CD4-positive, alpha-beta memory T cell (primary cell): ENCODE results near the gene ASPRV1. TPM values are rescaled to one million over a fixed set of nuclear protein-coding genes. Genes with fewer than 3 reads are reported as not detected.

Experiments used
- CTCF ChIA-PET: fragments of 350-600 bp; sonication (Branson Sonifier 250); formaldehyde crosslinking; loops from one replicate; lab custom pipeline; 2021; ENCODE audit warnings: inconsistent platforms; ENCODE audit not compliant: partially characterized antibody; lab: Charles Lee
- POLR2A ChIA-PET: fragments of 350-600 bp; sonication (Branson Sonifier 250); formaldehyde crosslinking; loops from one replicate; lab custom pipeline; 2021; ENCODE audit not compliant: partially characterized antibody; lab: Charles Lee
- DNase-seq, 5 donors: peaks; one replicate each; pipeline versions ENCODE4 v3.0.0 to v3.0.0-alpha.2; 2020 to 2022; ENCODE audit warnings: mixed read lengths in 1 of 5
- H3K27ac ChIP-seq: one replicate; pipeline ENCODE4 v1.7.0; 2013; ENCODE audit warnings: low read depth, low read length
- H3K27me3 ChIP-seq: 2 replicates; pipeline ENCODE4 v1.7.0; 2013; ENCODE audit warnings: mild to moderate bottlenecking, low read length, moderate library complexity; ENCODE audit not compliant: insufficient read depth
- H3K36me3 ChIP-seq: 2 replicates; pipeline ENCODE4 v1.7.0; 2013; ENCODE audit warnings: mild to moderate bottlenecking, low read length, moderate library complexity; ENCODE audit not compliant: insufficient read depth
- H3K4me1 ChIP-seq: 2 replicates; pipeline ENCODE4 v1.7.0; 2013; ENCODE audit warnings: mild to moderate bottlenecking, low read length, moderate library complexity; ENCODE audit not compliant: insufficient read depth
- H3K4me3 ChIP-seq, 2 donors: one replicate each; pipeline ENCODE4 v1.7.0; 2013; ENCODE audit warnings: low read length in 2 of 2, mild to moderate bottlenecking in 1 of 2
- H3K9me3 ChIP-seq, 2 donors: one replicate each; pipeline ENCODE4 v1.7.0; 2013; ENCODE audit warnings: low read length in 2 of 2, control low read depth in 1 of 2; ENCODE audit not compliant: control insufficient read depth in 1 of 2
- H3K27ac Mint-ChIP-seq, 7 donors: one replicate each; pipeline ENCODE4 v1.8.0; 2020 to 2021; ENCODE audit warnings: mixed read lengths in 7 of 7, mild to moderate bottlenecking in 6 of 7, inconsistent platforms in 3 of 7, moderate library complexity in 3 of 7
- H3K27me3 Mint-ChIP-seq, 2 donors: one replicate each; pipeline ENCODE4 v1.8.0; 2020 to 2021; ENCODE audit warnings: mixed read lengths in 2 of 2
- H3K36me3 Mint-ChIP-seq, 2 donors: one replicate each; pipeline ENCODE4 v1.8.0; 2020 to 2021; ENCODE audit warnings: mixed read lengths in 2 of 2, inconsistent platforms in 1 of 2, mild to moderate bottlenecking in 1 of 2
- H3K4me1 Mint-ChIP-seq, 4 donors: one replicate each; pipeline ENCODE4 v1.8.0; 2020 to 2021; ENCODE audit warnings: mixed read lengths in 4 of 4, mild to moderate bottlenecking in 1 of 4
- H3K4me3 Mint-ChIP-seq, 8 donors: one replicate each; pipeline ENCODE4 v1.8.0; 2020 to 2021; ENCODE audit warnings: mixed read lengths in 8 of 8, mild to moderate bottlenecking in 7 of 8, moderate library complexity in 6 of 8, inconsistent platforms in 3 of 8
- H3K9me3 Mint-ChIP-seq, 8 donors: one replicate each; pipeline ENCODE4 v1.8.0; 2020 to 2021; ENCODE audit warnings: mixed read lengths in 8 of 8, mild to moderate bottlenecking in 5 of 8, inconsistent platforms in 3 of 8, moderate library complexity in 1 of 8
- intact Hi-C: fragments of 100-400 bp; cut with micrococcal nuclease; formaldehyde crosslinking; loops from one replicate; pipeline ENCODE4 v1.15.1; 2023
- polyA plus RNA-seq, 2 donors: library from polyadenylated mRNA; unstranded; fragments of 300-500 nt; fragmentation: Illumina TruSeq; gene quantifications; one replicate each; pipeline ENCODE4 v1.2.3, GENCODE V29; 2021
- total RNA-seq, 2 experiments: library from RNA; stranded (reverse); gene quantifications; one replicate each; pipeline ENCODE4 v1.2.3, GENCODE V29; 2021

The ASPRV1 gene
- total and polyA plus RNA-seq, 4 experiments from 2014 or later = 1.1 to 2.3 (median 1.6) TPM

- Histone ChIP-seq H3K9me3 (no peaks in the 10 kb centered on the region), H3K4me1 (peaks cover 26% of the 10 kb centered on the region), H3K27me3 (no peaks in the 10 kb centered on the region), H3K36me3 (no peaks in the 10 kb centered on the region), H3K4me3 (peak overlapping the region in 1 of 2 donors; percentile 21), H3K27ac (peak overlapping the region; percentile 39)
- Mint-ChIP-seq H3K27me3 (no peaks in the 10 kb centered on the region), H3K36me3 (peaks cover 5 to 14% of the 10 kb centered on the region in 2 donors), H3K27ac (peak overlapping the region; percentile 87 to 96 (median 90)), H3K9me3 (no peaks in the 10 kb centered on the region), H3K4me1 (peaks cover 24 to 36% (median 31%) of the 10 kb centered on the region in 4 donors), H3K4me3 (peak overlapping the region in 7 of 8 donors; percentile 47 to 82 (median 64))
- DNase-seq = peak; percentile 50 to 79 (median 64)
- ChIA-PET CTCF (interaction anchor here (0.8 to 2.6 kb wide), 7 partner anchors 15 to 196 kb away, joined by 3 to 9 read pairs (median 5); no protein-coding TSS in a partner anchor), POLR2A (interaction anchor here (0.6 to 5.7 kb wide), 13 partner anchors 10 to 509 kb away, joined by 3 to 40 read pairs (median 10); partner anchors contain the start of genes C2orf42, MXD1, NFU1 and PCBP1)
- intact Hi-C loops = loop anchor here (10.0 kb wide), 1 partner anchor 198 kb away; no protein-coding TSS in a partner anchor
These were observed 14.8 kb downstream of the ASPRV1 start for GRCh38 chr2:69946351-69947324.

GRCh38 chr2:69945941-69946340 lies 15.5 kb downstream of the ASPRV1 start:
- Histone ChIP-seq H3K9me3 (no peaks in the 10 kb centered on the region), H3K36me3 (no peaks in the 10 kb centered on the region), H3K27me3 (no peaks in the 10 kb centered on the region), H3K4me3 (peak overlapping the region in 1 of 2 donors; percentile 21), H3K4me1 (peaks cover 26% of the 10 kb centered on the region), H3K27ac (peak overlapping the region; percentile 39)
- peaks cover 24 to 36% (median 31%) of the 10 kb centered on the region in 4 donors for H3K4me1 Mint-ChIP-seq
- peak overlapping the region; percentile 87 to 96 (median 90) for H3K27ac Mint-ChIP-seq
- POLR2A ChIA-PET = interaction anchor here (0.6 to 5.7 kb wide), 14 partner anchors 9 to 509 kb away, joined by 3 to 40 read pairs (median 10); partner anchors contain the start of genes C2orf42, MXD1, NFU1 and PCBP1
- CTCF ChIA-PET = interaction anchor here (0.8 to 2.6 kb wide), 5 partner anchors 32 to 197 kb away, joined by 4 to 9 read pairs (median 5); no protein-coding TSS in a partner anchor
- H3K4me3 Mint-ChIP-seq = peak overlapping the region in 6 of 8 donors; percentile 47 to 82 (median 68)
- no peaks in the 10 kb centered on the region for H3K9me3 Mint-ChIP-seq
- H3K27me3 Mint-ChIP-seq = no peaks in the 10 kb centered on the region
- no peak for DNase-seq
- intact Hi-C loops = loop anchor here (10.0 kb wide), 1 partner anchor 199 kb away; no protein-coding TSS in a partner anchor
- H3K36me3 Mint-ChIP-seq = peaks cover 5 to 18% of the 10 kb centered on the region in 2 donors

GRCh38 chr2:69945441-69945840 lies 16.0 kb downstream of the ASPRV1 start:
- H3K9me3 ChIP-seq = no peaks in the 10 kb centered on the region
- Mint-ChIP-seq H3K36me3 (peaks cover 9 to 23% of the 10 kb centered on the region in 2 donors), H3K4me3 (peak overlapping the region in 6 of 8 donors; percentile 46 to 82 (median 65)), H3K27me3 (no peaks in the 10 kb centered on the region), H3K9me3 (no peaks in the 10 kb centered on the region), H3K27ac (peak overlapping the region; percentile 81 to 96 (median 90)), H3K4me1 (peaks cover 24 to 36% (median 31%) of the 10 kb centered on the region in 4 donors)
- ChIA-PET POLR2A (interaction anchor here (0.8 to 5.7 kb wide), 10 partner anchors 12 to 245 kb away, joined by 3 to 40 read pairs (median 12); partner anchors contain the start of genes C2orf42, MXD1 and PCBP1), CTCF (interaction anchor here (1.8 to 2.6 kb wide), 3 partner anchors 124 to 198 kb away, joined by 6 to 9 read pairs (median 8); no protein-coding TSS in a partner anchor)
- no peak overlapping the region for H3K4me3 ChIP-seq
- peaks cover 26% of the 10 kb centered on the region for H3K4me1 ChIP-seq
- DNase-seq = no peak
- H3K27me3 ChIP-seq = no peaks in the 10 kb centered on the region
- intact Hi-C loops = loop anchor here (10.0 kb wide), 1 partner anchor 199 kb away; no protein-coding TSS in a partner anchor
- H3K36me3 ChIP-seq = no peaks in the 10 kb centered on the region
- peak overlapping the region; percentile 39 for H3K27ac ChIP-seq

GRCh38 chr2:69944756-69945155 lies 16.7 kb downstream of the ASPRV1 start:
- peaks cover 26% of the 10 kb centered on the region for H3K4me1 ChIP-seq
- POLR2A ChIA-PET = interaction anchor here (0.8 to 5.7 kb wide), 5 partner anchors 30 to 246 kb away, joined by 3 to 40 read pairs (median 12); partner anchors contain the start of genes C2orf42, MXD1 and PCBP1
- Mint-ChIP-seq H3K27me3 (no peaks in the 10 kb centered on the region), H3K27ac (peak overlapping the region in 5 of 7 donors; percentile 35 to 67 (median 50)), H3K36me3 (peaks cover 14 to 30% of the 10 kb centered on the region in 2 donors), H3K4me1 (peaks cover 24 to 36% (median 31%) of the 10 kb centered on the region in 4 donors), H3K9me3 (no peaks in the 10 kb centered on the region), H3K4me3 (no peak overlapping the region)
- no peaks in the 10 kb centered on the region for H3K27me3 ChIP-seq
- intact Hi-C loops = loop anchor here (10.0 kb wide), 1 partner anchor 200 kb away; no protein-coding TSS in a partner anchor
- H3K36me3 ChIP-seq = no peaks in the 10 kb centered on the region
- DNase-seq = no peak
- H3K4me3 ChIP-seq = no peak overlapping the region
- CTCF ChIA-PET = interaction anchor here (1.8 to 2.6 kb wide), 2 partner anchors 124 to 126 kb away, joined by 6 to 8 read pairs; no protein-coding TSS in a partner anchor
- H3K9me3 ChIP-seq = no peaks in the 10 kb centered on the region
- no peak overlapping the region for H3K27ac ChIP-seq

- no peak overlapping the region for H3K4me3 ChIP-seq
- Mint-ChIP-seq H3K36me3 (peaks cover 21 to 36% of the 10 kb centered on the region in 2 donors), H3K4me3 (no peak overlapping the region), H3K4me1 (peaks cover 24 to 34% (median 31%) of the 10 kb centered on the region in 4 donors), H3K9me3 (no peaks in the 10 kb centered on the region), H3K27ac (peak overlapping the region in 5 of 7 donors; percentile 8 to 71 (median 42)), H3K27me3 (no peaks in the 10 kb centered on the region)
- no peak overlapping the region for H3K27ac ChIP-seq
- no peaks in the 10 kb centered on the region for H3K9me3 ChIP-seq
- DNase-seq = no peak
- peaks cover 1% of the 10 kb centered on the region for H3K36me3 ChIP-seq
- CTCF ChIA-PET = interaction anchor here (1.8 kb wide), 1 partner anchor 127 kb away, joined by 6 read pairs; no protein-coding TSS in a partner anchor
- intact Hi-C loops = loop anchor here (10.0 kb wide), 1 partner anchor 201 kb away; no protein-coding TSS in a partner anchor
- POLR2A ChIA-PET = interaction anchor here (2.5 to 5.7 kb wide), 4 partner anchors 29 to 247 kb away, joined by 11 to 40 read pairs (median 22); partner anchors contain the start of genes C2orf42, MXD1 and PCBP1
- no peaks in the 10 kb centered on the region for H3K27me3 ChIP-seq
- H3K4me1 ChIP-seq = peaks cover 26% of the 10 kb centered on the region
These were observed 17.4 kb downstream of the ASPRV1 start for GRCh38 chr2:69943843-69944525.
